Adrenal gland (tissue), 5 donors: Measurements from ENCODE around the gene SOX3.

ENCODE experiments used
- POLR2A ChIP-seq, 2 donors: fragments of 450-650 bp; IDR thresholded peaks; one replicate each; pipeline ENCODE4 v1.6.1; 2017; ENCODE audit warnings: antibody characterized with exemption in 2 of 2, mild to moderate bottlenecking in 2 of 2, moderate library complexity in 1 of 2
- TF ChIP-seq, protein P1 (sequence below), 6 experiments: fragments of 450-650 bp in 4 of 6; fragments of 200-600 bp in 2 of 6; sonication (generic) in 1 of 6; IDR thresholded peaks; 1 replicate in 5 of 6; 2 replicates in 1 of 6; pipeline versions ENCODE4 v1.5.1 to v1.8.0; 2016 to 2021; ENCODE audit warnings: antibody characterized with exemption in 6 of 6, mild to moderate bottlenecking in 2 of 6, moderate library complexity in 1 of 6
- donor health status: DM: no; HTN: no; CAD: no.

DNA sequence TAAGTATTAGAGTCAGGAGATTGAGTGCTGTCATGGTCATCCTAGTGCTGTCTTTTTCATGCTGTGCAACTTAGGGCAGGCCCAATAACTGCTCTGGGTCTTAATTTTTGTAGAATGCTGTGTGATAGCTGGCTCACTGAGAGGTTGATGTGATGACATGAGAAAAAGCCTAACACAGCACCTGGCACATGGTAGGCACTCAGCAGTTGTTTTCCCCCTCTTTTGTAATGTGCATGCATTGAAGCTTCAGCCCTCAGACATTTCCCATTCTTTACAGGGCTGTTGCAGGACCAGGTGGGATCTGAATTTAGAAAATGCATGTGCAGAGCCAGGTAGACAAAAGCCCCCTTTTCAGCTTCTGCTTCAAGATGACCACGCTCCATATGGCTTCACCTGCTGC lies 44.1 kb upstream of the SOX3 start:
- TF ChIP-seq, protein P1, sequence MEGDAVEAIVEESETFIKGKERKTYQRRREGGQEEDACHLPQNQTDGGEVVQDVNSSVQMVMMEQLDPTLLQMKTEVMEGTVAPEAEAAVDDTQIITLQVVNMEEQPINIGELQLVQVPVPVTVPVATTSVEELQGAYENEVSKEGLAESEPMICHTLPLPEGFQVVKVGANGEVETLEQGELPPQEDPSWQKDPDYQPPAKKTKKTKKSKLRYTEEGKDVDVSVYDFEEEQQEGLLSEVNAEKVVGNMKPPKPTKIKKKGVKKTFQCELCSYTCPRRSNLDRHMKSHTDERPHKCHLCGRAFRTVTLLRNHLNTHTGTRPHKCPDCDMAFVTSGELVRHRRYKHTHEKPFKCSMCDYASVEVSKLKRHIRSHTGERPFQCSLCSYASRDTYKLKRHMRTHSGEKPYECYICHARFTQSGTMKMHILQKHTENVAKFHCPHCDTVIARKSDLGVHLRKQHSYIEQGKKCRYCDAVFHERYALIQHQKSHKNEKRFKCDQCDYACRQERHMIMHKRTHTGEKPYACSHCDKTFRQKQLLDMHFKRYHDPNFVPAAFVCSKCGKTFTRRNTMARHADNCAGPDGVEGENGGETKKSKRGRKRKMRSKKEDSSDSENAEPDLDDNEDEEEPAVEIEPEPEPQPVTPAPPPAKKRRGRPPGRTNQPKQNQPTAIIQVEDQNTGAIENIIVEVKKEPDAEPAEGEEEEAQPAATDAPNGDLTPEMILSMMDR (IDR thresholded peaks at IDR 0.05) = no peak
- TF ChIP-seq POLR2A (IDR thresholded peaks at IDR 0.05) = no peak
